Stomach smooth muscle (tissue), 2 donors: ENCODE data around the gene ZDHHC22.
"Not testable (repeated sequence)": the region's sequence is repeated elsewhere in the genome, so short reads cannot be mapped to it uniquely, and the experiment has no call there.

Source experiments
- H3K27ac ChIP-seq: one replicate; pipeline ENCODE4 v1.7.0; 2013; ENCODE audit warnings: mild to moderate bottlenecking, low read length, inconsistent platforms
- H3K27me3 ChIP-seq, 2 donors: one replicate each; pipeline ENCODE4 v1.7.0; 2013; ENCODE audit warnings: low read length in 2 of 2; ENCODE audit not compliant: insufficient read depth in 2 of 2, control insufficient read depth in 1 of 2
- H3K36me3 ChIP-seq, 2 donors: one replicate each; pipeline ENCODE4 v1.7.0; 2013; ENCODE audit warnings: low read length in 2 of 2; ENCODE audit not compliant: control insufficient read depth in 2 of 2, insufficient read depth in 2 of 2
- H3K4me1 ChIP-seq: one replicate; pipeline ENCODE4 v1.7.0; 2013; ENCODE audit warnings: low read length; ENCODE audit not compliant: control insufficient read depth, insufficient read depth
- H3K4me3 ChIP-seq, 2 donors: one replicate each; pipeline ENCODE4 v1.7.0; 2013; ENCODE audit warnings: low read length in 2 of 2
- H3K9ac ChIP-seq, 2 donors: one replicate each; pipeline ENCODE4 v1.7.0; 2013; ENCODE audit warnings: low read length in 2 of 2, mild to moderate bottlenecking in 1 of 2
- H3K9me3 ChIP-seq, 2 donors: one replicate each; pipeline ENCODE4 v1.7.0; 2013; ENCODE audit warnings: low read length in 2 of 2; ENCODE audit not compliant: control insufficient read depth in 2 of 2
- donor health status: healthy.
- donor health status: Pancreatic carcinoma.

The ZDHHC22 gene

GRCh38 chr14:77180726-77181602 lies 39.4 kb upstream of the ZDHHC22 start:
- Histone ChIP-seq H3K36me3 (no peaks in the 10 kb centered on the region), H3K9ac (no peak overlapping the region), H3K27ac (no peak overlapping the region), H3K9me3 (no peaks in the 10 kb centered on the region), H3K27me3 (peaks cover 43 to 46% of the 10 kb centered on the region in 2 donors), H3K4me1 (peaks cover 8% of the 10 kb centered on the region), H3K4me3 (peak overlapping the region; percentile 31 to 62)

- no peak overlapping the region for H3K9ac ChIP-seq
Observed at GRCh38 chr14:77178656-77179055, 37.1 kb upstream of the ZDHHC22 start.

GRCh38 chr14:77177702-77178101 lies 36.1 kb upstream of the ZDHHC22 start:
- peaks cover 22% of the 10 kb centered on the region in 2 donors for H3K27me3 ChIP-seq
- no peaks in the 10 kb centered on the region for H3K9me3 ChIP-seq
- no peak overlapping the region for H3K4me3 ChIP-seq
- peaks cover 8% of the 10 kb centered on the region for H3K4me1 ChIP-seq
- H3K27ac ChIP-seq = no peak overlapping the region
- no peak overlapping the region for H3K9ac ChIP-seq
- no peaks in the 10 kb centered on the region for H3K36me3 ChIP-seq

More at GRCh38 chr14:77178656-77179055, 37.1 kb upstream of the ZDHHC22 start:
- Histone ChIP-seq H3K27me3 (peaks cover 29 to 32% of the 10 kb centered on the region in 2 donors), H3K36me3 (no peaks in the 10 kb centered on the region), H3K4me3 (no peak overlapping the region), H3K9me3 (no peaks in the 10 kb centered on the region), H3K4me1 (peaks cover 8% of the 10 kb centered on the region), H3K27ac (no peak overlapping the region)

- H3K4me1 ChIP-seq = no peaks in the 10 kb centered on the region
- H3K9me3 ChIP-seq = no peaks in the 10 kb centered on the region
- H3K4me3 ChIP-seq = no peak overlapping the region
- H3K27ac ChIP-seq = no peak overlapping the region
- H3K9ac ChIP-seq = no peak overlapping the region
- no peaks in the 10 kb centered on the region for H3K36me3 ChIP-seq
- H3K27me3 ChIP-seq = peaks cover 4% of the 10 kb centered on the region in 2 donors
Observed at GRCh38 chr14:77175843-77176242, 34.3 kb upstream of the ZDHHC22 start.

GRCh38 chr14:77173911-77174617 lies 32.5 kb upstream of the ZDHHC22 start:
- H3K4me1 ChIP-seq, H3K36me3 ChIP-seq, H3K27ac ChIP-seq, H3K4me3 ChIP-seq, H3K9ac ChIP-seq, H3K27me3 ChIP-seq, H3K9me3 ChIP-seq: not testable (repeated sequence)

- Histone ChIP-seq H3K4me3 (no peak overlapping the region), H3K27me3 (no peaks in the 10 kb centered on the region), H3K9ac (no peak overlapping the region), H3K9me3 (no peaks in the 10 kb centered on the region), H3K36me3 (no peaks in the 10 kb centered on the region), H3K4me1 (no peaks in the 10 kb centered on the region), H3K27ac (no peak overlapping the region)
Observed at GRCh38 chr14:77172916-77173315, 31.3 kb upstream of the ZDHHC22 start.

- H3K4me1 ChIP-seq = no peaks in the 10 kb centered on the region
- no peaks in the 10 kb centered on the region for H3K9me3 ChIP-seq
- H3K27ac ChIP-seq = no peak overlapping the region
- H3K4me3 ChIP-seq = no peak overlapping the region
- no peaks in the 10 kb centered on the region for H3K36me3 ChIP-seq
- H3K9ac ChIP-seq = no peak overlapping the region
- no peaks in the 10 kb centered on the region for H3K27me3 ChIP-seq
Observed at GRCh38 chr14:77170045-77170444, 28.5 kb upstream of the ZDHHC22 start.

GRCh38 chr14:77161011-77161410 lies 19.4 kb upstream of the ZDHHC22 start:
- Histone ChIP-seq H3K27me3 (peaks cover 13% of the 10 kb centered on the region in 2 donors), H3K4me1 (peaks cover 13% of the 10 kb centered on the region), H3K4me3 (no peak overlapping the region), H3K9ac (no peak overlapping the region), H3K27ac (no peak overlapping the region), H3K9me3 (no peaks in the 10 kb centered on the region), H3K36me3 (no peaks in the 10 kb centered on the region)

GRCh38 chr14:77158882-77159255 lies 17.3 kb upstream of the ZDHHC22 start:
- Histone ChIP-seq H3K4me1 (peaks cover 13% of the 10 kb centered on the region), H3K27me3 (peaks cover 20 to 23% of the 10 kb centered on the region in 2 donors), H3K36me3 (no peaks in the 10 kb centered on the region), H3K9ac (no peak overlapping the region), H3K4me3 (peak overlapping the region in 1 of 2 donors; percentile 51), H3K9me3 (no peaks in the 10 kb centered on the region), H3K27ac (no peak overlapping the region)

- Histone ChIP-seq H3K9ac (peak overlapping the region in 1 of 2 donors; percentile 42), H3K27me3 (peaks cover 23% of the 10 kb centered on the region in 2 donors), H3K4me3 (peak overlapping the region; percentile 44 to 51)
Observed at GRCh38 chr14:77158175-77158881, 16.7 kb upstream of the ZDHHC22 start.

More at GRCh38 chr14:77158175-77158881, 16.7 kb upstream of the ZDHHC22 start:
- Histone ChIP-seq H3K4me1 (peaks cover 13% of the 10 kb centered on the region), H3K9me3 (no peaks in the 10 kb centered on the region), H3K27ac (no peak overlapping the region), H3K36me3 (no peaks in the 10 kb centered on the region)
